Stimulated activated CD4-positive, alpha-beta T cell treated with anti-CD3 and anti-CD28 coated beads, Interleukin-2, amount 100 ng/mL, for 48 hours (primary cell): Measurements from ENCODE around the gene TMEM135.

Experiments
- DNase-seq, 2 donors: peaks; one replicate each; pipeline ENCODE4 v3.0.0-alpha.2; 2020

Gene TMEM135

DNA sequence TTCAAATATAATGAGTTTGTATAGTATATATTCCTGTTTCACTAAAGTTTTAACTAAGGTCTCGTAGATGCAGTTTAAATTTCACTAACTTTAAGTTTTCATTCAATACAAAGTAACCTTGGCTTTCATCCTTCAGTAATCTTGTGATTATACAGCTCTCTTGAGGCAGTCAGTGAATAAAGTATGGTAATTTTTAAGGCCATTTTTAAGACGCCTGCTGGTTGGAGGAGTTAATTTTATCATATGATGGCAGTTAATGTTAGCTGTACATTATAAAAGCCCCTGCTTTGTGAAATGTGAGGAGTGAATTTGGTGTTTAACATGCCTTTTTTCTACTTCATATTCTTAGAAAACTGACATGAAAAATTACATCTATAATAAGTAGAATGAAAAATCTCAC lies 163.6 kb downstream of the TMEM135 start:
- DNase-seq: no peak

DNA sequence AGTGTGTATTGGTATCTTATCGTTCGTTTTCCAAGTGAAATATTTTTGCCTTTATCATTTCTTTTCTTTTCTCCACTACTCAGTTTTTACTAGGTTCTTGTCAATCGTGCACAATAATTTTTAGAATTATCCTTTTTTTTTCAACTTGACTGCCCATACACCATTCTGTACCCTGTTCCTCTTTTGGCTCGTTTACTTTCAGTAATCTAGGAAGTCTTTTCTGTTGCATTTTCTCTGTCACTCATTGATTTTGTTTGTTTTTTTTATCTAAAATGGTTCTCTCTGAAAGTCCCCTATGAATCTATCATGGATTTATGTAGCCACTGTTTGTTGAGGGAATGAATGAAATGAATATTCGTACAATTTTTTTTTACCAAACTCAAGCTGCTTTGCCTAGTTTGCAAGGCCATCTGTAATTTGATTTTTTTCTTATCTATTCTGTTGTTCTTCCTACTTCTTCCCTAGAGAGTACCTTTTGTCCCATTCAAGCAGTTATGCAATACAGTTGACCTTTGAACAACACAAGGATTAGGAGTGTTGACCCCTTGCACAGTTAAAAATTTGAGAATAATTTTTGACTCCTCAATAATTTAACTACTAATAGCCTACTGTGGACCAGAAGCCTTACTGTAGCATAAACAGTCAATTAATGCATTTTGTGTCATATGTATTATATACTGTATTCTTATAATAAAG lies 166.3 kb downstream of the TMEM135 start:
- DNase-seq: no peak

DNA sequence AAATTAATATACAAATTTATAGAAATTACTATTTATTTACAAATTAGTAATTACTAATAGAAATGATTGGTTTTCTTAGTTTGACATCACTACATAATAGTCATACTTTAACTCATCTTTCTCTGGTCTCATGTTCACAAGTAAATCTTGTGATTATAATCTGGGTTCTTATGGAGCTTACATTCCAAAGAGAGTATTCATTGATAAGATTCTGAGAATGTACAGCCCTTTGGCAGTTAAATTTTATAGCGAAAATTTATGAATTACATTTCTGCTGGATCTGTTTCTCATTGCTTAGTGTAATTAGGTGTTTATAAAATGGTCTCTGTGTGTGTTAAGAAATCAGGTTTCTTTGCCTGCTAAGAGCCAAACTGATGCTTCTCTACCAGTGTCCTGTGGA lies 175.2 kb downstream of the TMEM135 start:
- DNase-seq: no peak

DNA sequence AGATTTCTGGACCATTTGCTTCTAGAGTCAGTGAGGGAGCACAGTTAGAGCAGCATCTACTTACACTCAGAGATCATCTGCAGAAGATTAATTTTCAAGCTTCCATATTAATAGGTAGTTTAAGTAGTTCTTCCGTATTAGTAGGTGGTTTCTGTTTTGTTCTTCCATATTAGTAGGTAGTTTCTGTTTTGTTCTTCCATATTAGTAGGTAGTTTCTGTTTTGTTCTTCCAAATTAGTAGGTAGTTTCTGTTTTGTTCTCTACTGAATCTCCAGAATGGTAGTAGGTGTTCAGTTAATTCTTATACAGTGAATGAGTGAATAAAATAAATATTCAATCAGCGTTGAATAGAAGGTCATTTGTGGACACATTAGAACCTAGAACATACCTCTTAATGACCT lies 175.7 kb downstream of the TMEM135 start:
- no peak for DNase-seq

DNA sequence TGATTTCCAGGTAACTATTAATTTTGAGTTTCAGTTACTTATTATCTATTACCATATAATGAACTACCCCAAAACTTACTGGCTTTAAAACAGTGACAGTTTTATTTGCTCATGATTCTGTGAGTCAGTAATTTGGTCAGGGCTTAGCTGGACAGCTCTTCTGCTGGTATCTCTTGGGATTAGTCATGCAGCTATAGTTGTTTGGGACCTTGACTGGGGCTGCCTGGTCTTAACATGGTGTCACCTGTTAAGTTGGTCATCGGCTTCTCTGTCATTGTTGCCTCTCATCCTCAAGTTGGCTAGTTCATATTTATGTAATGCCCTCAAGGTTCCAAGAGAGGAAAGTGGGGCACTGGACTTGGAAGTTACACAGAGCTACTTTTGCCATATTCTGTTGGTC lies 177.5 kb downstream of the TMEM135 start:
- DNase-seq: no peak

DNA sequence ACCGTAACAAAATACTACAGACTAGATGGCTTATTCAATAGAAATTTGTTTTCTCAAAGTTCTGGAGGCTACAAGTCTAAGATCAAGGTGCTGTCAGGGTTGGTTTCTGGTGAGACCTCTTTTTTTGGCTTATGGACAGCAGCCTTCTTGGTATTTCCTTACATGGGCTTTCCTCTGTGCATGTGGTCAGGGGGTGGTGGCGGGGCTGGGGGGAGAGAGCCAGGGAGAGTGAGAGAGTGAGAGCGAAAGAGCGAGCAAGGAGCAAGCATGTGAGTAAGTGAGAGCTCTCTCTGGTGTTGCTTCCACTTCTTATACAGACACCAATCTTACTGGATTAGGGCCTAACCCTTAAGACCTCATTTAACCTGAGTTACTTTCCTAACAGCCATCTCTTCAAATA lies 181.5 kb downstream of the TMEM135 start:
- DNase-seq: no peak

DNA sequence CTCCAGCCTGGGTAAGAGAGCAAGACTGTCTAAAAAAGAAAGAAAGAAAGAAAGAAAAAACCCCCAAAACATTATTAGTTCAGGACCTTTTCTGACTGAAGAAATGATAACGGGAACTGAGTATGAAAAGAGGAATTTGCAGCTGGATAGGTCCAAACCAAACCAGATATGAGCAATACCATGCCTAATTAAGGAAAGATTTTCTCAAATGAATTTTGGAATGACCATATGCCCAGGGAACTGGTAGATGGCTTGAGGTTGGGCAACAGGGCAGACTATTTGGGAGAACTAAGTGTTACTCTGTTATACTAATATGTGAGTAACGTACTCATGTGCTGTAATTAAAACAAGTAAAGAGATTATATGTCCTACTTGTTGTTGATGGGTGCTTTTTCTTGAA lies 186.1 kb downstream of the TMEM135 start:
- DNase-seq: no peak

DNA sequence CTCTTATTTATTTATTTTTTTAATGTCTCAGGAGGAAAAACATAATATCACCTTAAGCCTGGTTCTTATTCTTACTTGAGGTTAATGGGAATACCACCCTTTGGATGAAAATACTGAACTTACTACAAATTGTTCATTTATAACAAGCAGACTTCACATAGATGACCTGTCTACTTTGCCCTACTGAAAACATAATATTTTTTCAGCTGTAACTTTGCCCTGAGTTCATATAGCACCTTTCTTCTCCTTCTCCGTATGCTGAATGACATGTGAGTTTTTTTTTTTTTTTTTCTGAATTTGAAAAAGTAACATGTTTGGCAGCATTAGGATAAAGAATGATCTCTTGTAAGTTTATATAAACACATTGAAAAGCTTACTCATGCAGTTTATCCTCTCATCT lies 186.8 kb downstream of the TMEM135 start:
- no peak for DNase-seq

DNA sequence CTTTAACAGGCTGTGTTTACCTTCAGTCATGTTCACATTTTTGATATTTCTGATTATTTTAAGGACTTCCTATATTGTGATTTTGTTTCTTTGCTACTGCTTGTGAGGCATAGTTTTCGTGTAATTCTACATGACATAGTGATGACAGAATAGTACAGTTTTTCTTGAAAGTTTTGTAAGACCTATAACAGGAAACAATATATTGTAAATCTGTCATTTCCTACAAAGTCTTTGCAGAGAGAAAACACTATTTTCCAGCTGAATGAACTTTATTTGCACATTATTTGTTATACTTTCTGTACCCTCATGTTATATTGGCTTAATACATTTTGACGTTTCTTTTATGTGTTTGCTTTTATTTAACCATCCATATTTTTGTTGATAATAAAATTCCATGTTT lies 191.1 kb downstream of the TMEM135 start:
- DNase-seq: no peak

DNA sequence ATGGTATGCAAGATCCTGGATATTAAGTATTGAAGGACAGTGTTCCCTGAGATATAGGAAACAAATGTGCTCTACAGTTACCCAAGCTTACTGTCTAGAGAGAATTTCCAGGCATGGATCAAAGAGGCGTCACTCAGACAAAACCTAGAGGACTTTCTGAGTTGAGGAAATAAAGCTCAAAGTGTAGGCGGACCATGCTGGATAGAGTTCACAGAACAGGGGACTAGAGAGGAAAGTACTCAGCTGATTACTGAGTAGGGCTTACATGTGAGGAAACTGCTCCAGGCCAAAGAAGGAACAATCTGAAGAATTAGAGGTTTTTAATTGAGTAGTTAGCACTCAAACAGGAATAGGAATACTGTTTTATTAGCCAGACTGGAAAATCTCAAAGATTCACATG lies 193.3 kb downstream of the TMEM135 start:
- DNase-seq: no peak

DNA sequence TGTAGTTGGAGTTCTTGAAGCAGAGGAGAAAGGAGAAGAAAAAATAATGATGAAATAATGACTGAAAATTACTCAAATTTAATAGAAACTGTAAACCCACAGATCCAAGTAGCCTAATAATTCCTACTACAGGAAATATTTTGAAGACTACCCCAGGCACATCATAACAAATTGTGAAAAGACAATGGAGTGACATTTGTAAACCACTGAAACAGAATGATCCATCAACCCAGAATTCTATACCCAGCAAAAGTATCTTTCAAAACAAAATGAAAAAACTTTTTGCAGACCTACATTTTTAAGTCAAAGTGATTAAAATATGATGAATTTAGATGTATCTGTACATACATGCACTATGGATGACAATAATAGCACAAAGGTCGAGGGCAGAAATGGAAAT lies 194.6 kb downstream of the TMEM135 start:
- DNase-seq: no peak

DNA sequence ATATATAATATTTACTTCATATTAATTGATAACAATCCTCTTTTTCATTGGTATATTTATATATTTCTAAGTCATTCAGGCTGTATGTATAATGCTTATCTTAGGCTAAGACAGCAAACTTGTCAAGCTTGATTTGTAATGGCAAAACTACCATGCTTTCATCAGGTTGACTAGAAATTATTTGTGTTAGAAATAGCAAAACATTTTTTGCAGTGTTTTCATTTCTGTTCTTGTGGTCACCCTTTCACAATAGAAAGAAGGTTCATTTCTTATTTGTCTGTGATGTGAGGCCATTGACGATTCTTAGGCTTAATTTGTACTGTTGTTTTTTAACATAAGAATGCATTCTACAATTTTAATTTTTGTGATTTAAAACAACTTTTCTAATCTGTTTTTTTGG lies 197.6 kb downstream of the TMEM135 start:
- no peak for DNase-seq

DNA sequence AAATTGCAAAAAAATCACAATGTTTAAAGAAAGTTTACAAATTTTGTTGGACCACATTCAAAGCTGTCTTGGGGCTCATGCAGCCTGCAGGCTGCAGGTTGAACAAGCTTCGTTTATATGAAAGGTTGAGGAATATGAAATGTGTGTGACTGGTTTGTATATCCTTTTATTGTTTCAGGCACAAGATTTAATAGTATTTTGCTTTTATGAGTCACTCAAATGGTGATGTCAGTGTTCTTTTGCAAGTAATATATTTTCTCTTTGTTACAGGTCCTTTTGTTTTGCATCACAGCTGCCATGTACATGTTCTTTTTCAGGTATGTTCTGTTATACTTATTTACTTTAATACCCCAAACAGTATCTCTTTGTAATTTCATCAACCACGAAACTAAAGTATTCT lies 198.6 kb downstream of the TMEM135 start:
- DNase-seq: no peak

DNA sequence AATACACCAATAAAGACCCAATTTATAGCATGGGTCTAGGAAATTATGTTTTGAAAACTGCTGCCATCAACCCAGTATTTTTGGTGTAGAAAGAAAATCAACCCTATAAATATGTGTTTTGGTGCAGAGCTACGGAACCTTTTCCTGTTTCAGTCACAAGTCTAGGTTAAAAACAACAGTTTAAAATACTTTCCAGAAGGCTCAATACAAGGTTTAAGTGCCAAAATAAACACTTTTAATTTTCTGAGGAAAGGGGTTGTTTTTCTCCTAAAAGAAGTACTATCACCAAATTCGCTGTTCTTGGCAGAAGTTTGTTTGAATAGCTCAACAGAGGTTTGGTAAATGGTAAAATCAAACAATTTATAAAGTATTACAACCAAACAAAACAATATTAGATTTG lies 201.3 kb downstream of the TMEM135 start:
- DNase-seq: no peak

DNA sequence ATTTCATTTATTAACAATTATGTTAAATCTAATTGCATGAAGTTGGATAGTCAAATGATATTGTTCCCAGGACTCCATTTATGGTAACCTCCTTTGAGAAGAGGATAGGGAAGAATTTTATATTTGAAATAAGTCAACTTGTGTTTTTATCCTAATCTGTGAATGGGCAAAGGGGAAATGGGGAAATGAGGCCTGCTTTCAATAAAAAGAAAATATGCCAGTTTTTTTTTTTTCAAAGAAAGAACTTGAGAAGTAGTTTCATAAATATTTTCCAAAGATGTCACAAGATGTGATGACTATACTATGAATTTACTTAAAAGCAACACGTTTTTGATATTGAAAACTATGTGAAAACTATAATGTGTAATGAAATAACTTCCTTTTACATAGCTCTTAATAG lies 201.8 kb downstream of the TMEM135 start:
- DNase-seq: no peak

DNA sequence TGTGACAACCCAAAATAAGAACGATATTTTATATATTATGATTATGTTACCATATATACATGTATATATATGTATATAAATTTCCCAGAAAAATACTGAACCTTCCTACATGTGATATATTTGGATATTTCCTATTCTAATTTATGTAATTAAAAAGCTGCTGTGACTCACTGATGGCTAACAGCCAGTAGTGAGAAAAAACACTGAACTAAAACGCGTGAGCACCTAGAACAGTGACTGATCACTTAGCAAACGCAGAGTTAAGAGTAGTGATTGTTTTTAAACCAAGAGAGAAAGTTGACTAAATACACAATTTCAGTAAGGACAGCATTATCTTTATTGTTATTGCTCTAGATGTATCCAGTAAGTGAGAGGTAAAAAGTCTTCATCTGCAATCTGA lies 213.8 kb downstream of the TMEM135 start:
- DNase-seq: no peak

DNA sequence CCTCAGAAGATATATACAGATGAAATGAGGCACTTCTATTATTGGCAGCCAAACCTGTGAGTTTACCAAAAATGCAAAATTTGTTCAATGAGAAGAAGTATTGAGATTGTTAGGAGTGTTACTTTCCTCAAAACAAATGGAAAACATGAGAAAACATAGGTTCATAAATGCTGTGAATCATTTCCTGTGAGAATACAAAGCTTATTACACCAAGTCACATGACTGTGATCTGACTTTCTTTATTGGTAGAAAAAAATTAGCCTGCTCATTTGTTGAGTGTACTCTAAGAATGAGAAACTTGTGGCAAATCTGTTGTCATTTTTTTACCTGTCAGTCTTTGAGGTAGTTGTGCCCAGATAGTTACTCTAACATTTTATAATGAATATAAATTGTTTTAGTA lies 215.1 kb downstream of the TMEM135 start:
- DNase-seq: no peak

DNA sequence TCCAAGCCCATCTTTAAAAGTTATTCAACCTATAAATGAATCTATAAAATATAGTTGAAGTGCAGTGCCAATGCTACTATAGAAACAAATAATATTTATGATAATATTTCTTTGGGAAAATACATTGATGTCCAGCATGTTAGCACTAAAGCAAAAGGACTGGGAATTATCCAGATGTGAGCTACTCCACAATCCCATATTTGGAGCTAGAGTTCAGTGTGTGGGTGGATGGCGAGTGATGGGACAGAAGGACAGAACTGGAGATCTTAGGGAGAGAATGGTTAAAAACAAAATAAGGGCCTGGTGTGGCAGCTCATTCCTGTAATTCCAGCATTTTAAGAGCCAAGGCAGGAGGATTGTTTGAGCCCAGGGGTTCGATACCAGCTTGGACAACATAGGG lies 216.8 kb downstream of the TMEM135 start:
- no peak for DNase-seq

DNA sequence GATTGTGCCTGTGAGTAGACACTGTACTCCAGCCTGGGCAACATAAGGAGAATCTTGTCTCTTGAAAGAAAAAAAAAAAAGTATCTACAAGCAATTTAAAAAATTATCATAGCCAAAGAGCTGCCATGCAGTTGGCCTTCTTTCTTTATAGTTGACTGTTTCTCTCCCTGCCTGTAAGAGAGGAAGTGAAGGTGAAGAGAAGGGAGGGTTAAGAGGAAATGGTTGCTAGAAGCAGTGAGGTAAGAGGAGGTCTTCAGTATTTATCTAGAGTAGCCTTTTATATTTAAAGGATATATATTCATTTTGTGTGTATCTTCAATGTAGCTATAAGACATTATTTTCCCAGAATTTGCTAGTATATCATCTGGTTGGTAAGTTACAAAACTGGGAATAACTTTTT lies 217.9 kb downstream of the TMEM135 start:
- DNase-seq: no peak

DNA sequence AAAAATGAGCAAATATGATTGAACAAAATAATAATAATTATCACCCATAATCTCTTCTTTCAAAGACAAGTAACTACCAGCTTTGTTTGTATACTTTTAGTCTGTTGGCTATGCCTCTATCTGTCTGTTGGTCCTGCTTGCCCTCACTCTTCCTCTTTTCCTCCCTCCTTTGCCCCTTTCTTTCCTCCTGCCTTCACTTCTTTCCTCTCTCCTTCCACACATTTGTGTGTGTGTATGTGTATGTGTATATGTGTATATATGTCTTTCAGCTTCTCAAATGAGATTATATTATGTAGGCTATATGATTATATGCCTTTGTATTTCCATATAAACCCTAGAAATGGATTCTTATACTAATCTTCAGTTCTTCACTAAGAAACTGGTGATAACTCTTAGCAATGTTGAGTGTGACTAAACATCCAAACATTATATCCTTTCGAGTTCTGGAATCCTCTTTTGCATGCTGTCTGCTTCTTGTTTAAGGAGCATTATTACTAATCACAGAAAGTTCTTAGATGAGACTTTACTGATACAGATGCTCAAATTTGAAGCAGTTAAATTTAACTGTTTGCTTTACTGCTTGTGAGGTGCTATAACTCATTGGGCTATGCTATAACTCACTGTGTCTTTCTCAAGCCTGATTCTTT lies 219.1 kb downstream of the TMEM135 start:
- no peak for DNase-seq

DNA sequence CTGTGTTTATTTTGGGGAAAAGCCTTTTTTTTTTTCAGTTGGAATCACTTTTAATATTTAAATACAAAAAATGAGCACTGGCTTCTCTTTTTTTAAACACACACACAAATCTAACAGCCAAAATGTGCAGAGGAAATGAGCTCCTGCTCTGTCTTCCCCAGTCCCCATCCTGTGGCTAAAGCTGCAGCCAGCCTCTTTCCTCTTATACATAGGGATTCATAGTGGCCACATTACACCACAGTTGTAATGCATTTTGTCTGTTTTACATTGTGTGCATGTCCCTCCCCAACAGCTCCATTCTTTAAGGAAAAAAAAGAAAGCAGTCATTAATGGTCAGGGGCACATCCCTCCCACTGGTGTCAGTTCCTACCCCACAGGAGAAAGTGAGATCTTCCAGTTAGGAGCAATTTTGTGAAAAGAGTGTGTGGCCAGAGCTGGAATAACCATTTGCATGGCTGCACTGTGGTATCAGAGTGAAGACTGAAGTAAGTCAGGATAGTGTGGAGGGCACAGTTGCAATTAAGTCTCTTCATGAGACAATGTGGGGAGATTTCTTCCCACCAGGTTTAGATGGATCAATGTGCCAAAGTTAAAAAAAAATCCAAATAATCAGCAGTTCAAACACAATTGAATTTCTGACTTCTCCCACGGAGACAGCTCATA lies 220.6 kb downstream of the TMEM135 start:
- no peak for DNase-seq

DNA sequence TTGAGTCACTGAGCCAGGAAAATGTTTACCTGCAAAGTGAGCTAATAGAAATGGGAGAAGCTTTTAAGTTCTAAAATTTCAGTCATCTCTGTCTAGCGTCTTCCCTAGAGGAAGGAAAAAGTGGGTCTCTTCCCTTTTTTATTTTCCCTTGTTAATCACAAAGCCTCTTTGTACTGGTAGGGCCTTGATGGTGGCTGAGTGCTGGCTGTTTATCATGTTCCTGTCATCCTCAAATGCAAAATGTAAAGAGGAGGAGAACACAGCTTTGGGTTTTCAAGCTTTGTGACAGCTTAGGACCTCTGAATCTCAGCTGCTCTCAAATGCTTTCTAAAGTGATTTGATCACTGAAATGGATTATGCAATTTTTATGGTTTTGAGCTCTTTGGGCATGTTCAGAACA lies 222.0 kb downstream of the TMEM135 start:
- no peak for DNase-seq

DNA sequence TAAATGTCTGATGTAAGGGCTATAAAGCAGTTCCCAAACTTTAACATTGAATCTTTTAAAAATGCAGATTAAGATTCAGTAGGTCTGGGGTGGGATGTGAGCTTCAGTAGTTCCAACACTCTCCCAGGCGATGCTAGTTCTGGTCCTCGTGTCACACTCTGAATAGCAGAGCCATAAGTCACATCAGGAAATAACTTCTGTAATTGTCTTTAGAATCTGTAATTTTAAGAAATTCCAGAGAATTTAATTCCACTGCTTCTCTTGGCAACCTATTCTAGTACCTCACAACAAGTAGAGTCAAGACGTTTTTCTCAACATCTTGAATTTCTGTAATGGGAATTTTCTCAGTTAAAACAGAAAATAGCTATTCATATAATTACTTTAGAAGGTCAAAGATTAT lies 223.1 kb downstream of the TMEM135 start:
- no peak for DNase-seq

DNA sequence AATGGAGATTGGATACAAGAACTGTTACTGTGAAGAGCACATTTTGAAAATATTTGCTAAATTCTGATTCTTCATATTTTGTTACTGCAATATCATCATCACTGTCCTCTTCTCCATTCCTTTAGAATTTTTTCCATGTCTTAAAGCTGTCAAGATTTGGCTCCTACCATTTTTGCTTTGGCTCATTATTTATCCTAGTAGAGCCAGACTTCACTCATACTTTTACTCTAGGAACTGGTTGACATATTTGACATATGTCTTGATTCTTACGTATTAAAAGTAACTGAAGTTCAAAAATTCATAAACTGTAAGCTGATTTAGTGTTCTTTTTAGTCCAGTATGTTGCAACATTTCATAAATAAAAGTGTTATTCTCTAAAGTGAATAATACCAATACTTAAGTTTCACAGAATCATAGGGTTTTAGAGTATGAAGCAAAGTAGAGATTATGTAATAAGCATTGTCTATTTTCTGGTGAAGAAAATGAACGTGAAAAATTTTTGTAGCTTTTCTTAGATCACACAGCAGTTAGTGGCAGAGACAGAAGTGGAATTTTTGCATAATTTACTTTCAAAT lies 225.6 kb downstream of the TMEM135 start:
- no peak for DNase-seq
